Nephron (organoid): ENCODE measurements around the gene ITPR1.

ENCODE experiments used
- H3K27ac Mint-ChIP-seq, 3 experiments: 2 replicates each; pipeline ENCODE4 v1.8.0; 2020; ENCODE audit warnings: mixed read lengths in 3 of 3, mild to moderate bottlenecking in 2 of 3, moderate library complexity in 1 of 3
- H3K27me3 Mint-ChIP-seq: 2 replicates; pipeline ENCODE4 v1.8.0; 2021; ENCODE audit warnings: low read depth, mild to moderate bottlenecking, moderate library complexity, mixed read lengths
- H3K36me3 Mint-ChIP-seq: 2 replicates; pipeline ENCODE4 v1.8.0; 2020; ENCODE audit warnings: low read depth, mixed read lengths
- H3K4me1 Mint-ChIP-seq: 2 replicates; pipeline ENCODE4 v1.8.0; 2020; ENCODE audit warnings: mixed read lengths
- H3K4me3 Mint-ChIP-seq, 3 experiments: 2 replicates each; pipeline ENCODE4 v1.8.0; 2020; ENCODE audit warnings: mild to moderate bottlenecking in 3 of 3, mixed read lengths in 3 of 3, moderate library complexity in 2 of 3
- H3K9me3 Mint-ChIP-seq: 2 replicates; pipeline ENCODE4 v1.8.0; 2020; ENCODE audit warnings: mixed read lengths
- CTCF ChIP-seq, 3 experiments: fragments of 200-600 bp; sonication (generic); IDR thresholded peaks; one replicate each; pipeline ENCODE4 v1.5.0; 2021; ENCODE audit warnings: antibody characterized with exemption in 3 of 3; ENCODE audit not compliant: unreplicated experiment in 3 of 3

The ITPR1 gene

GRCh38 chr3:4859788-4860187 is 366.6 kb downstream of the ITPR1 start:
- no peak for TF ChIP-seq CTCF (IDR thresholded peaks at IDR 0.05; ENCODE audit: unreplicated experiment in 3 of 3)
- Mint-ChIP-seq H3K27me3 (no peaks in the 10 kb centered on the region), H3K27ac (no peak overlapping the region), H3K4me1 (peaks cover 8% of the 10 kb centered on the region), H3K4me3 (no peak overlapping the region), H3K9me3 (peaks cover 26% of the 10 kb centered on the region), H3K36me3 (peaks cover 8% of the 10 kb centered on the region)

GRCh38 chr3:4862973-4863372 is 369.8 kb downstream of the ITPR1 start:
- peaks cover 8% of the 10 kb centered on the region for H3K36me3 Mint-ChIP-seq
- no peak for TF ChIP-seq CTCF (IDR thresholded peaks at IDR 0.05; ENCODE audit: unreplicated experiment in 3 of 3)
- H3K4me3 Mint-ChIP-seq, result no peak overlapping the region
- no peak overlapping the region for H3K27ac Mint-ChIP-seq
- peaks cover 20% of the 10 kb centered on the region for H3K4me1 Mint-ChIP-seq
- peaks cover 26% of the 10 kb centered on the region for H3K9me3 Mint-ChIP-seq
- H3K27me3 Mint-ChIP-seq, result no peaks in the 10 kb centered on the region

GRCh38 chr3:4864503-4864902 is 371.4 kb downstream of the ITPR1 start:
- H3K27me3 Mint-ChIP-seq, result no peaks in the 10 kb centered on the region
- no peak for TF ChIP-seq CTCF (IDR thresholded peaks at IDR 0.05; ENCODE audit: unreplicated experiment in 3 of 3)
- peaks cover 8% of the 10 kb centered on the region for H3K36me3 Mint-ChIP-seq
- no peak overlapping the region for H3K4me3 Mint-ChIP-seq
- H3K27ac Mint-ChIP-seq, result no peak overlapping the region
- H3K4me1 Mint-ChIP-seq, result peaks cover 21% of the 10 kb centered on the region
- H3K9me3 Mint-ChIP-seq, result peaks cover 26% of the 10 kb centered on the region

GRCh38 chr3:4865714-4866113 is 372.6 kb downstream of the ITPR1 start:
- no peak for TF ChIP-seq CTCF (IDR thresholded peaks at IDR 0.05; ENCODE audit: unreplicated experiment in 3 of 3)
- Mint-ChIP-seq H3K9me3 (peaks cover 22% of the 10 kb centered on the region), H3K27me3 (no peaks in the 10 kb centered on the region), H3K27ac (peak overlapping the region in 1 of 3 experiments; percentile 23), H3K36me3 (peaks cover 4% of the 10 kb centered on the region), H3K4me3 (no peak overlapping the region), H3K4me1 (peaks cover 26% of the 10 kb centered on the region)

- TF ChIP-seq CTCF (IDR thresholded peaks at IDR 0.05; ENCODE audit: unreplicated experiment in 3 of 3), result no peak
- Mint-ChIP-seq H3K36me3 (peaks cover 4% of the 10 kb centered on the region), H3K27me3 (no peaks in the 10 kb centered on the region), H3K27ac (peak overlapping the region; percentile 84 to 97 (median 96)), H3K4me1 (peaks cover 26% of the 10 kb centered on the region), H3K4me3 (peak overlapping the region; percentile 36 to 77 (median 75)), H3K9me3 (peaks cover 14% of the 10 kb centered on the region)
These were observed 373.7 kb downstream of the ITPR1 start for GRCh38 chr3:4866866-4867265.

GRCh38 chr3:4877173-4877787 is 384.1 kb downstream of the ITPR1 start:
- no peak for TF ChIP-seq CTCF (IDR thresholded peaks at IDR 0.05; ENCODE audit: unreplicated experiment in 3 of 3)
- Mint-ChIP-seq H3K27ac (no peak overlapping the region), H3K27me3 (no peaks in the 10 kb centered on the region), H3K36me3 (no peaks in the 10 kb centered on the region), H3K4me1 (no peaks in the 10 kb centered on the region), H3K9me3 (no peaks in the 10 kb centered on the region), H3K4me3 (no peak overlapping the region)
